Measurements from ENCODE around the gene ATP5F1C. TPM values are rescaled to one million over a fixed set of nuclear protein-coding genes. Genes with fewer than 3 reads are reported as not detected.

Gene ATP5F1C
- total RNA-seq, 1 experiment from 2014 or later = 280 TPM

GRCh38 chr10:7832060-7832459 lies 44.1 kb downstream of the ATP5F1C start:
- Histone ChIP-seq H3K79me1 (ENCODE audit: insufficient read depth, low read depth, low read length, poor library complexity, severe bottlenecking) (no peaks in the 10 kb centered on the region), H4K8ac (replicated peaks; ENCODE audit: insufficient read length, low read depth, low read length) (no peak overlapping the region), H2BK12ac (ENCODE audit: insufficient read length, low read depth, low read length) (no peak overlapping the region), H3K56ac (ENCODE audit: insufficient read length, low read depth, low read length) (no peak overlapping the region), H4K20me1 (ENCODE audit: control insufficient read depth, insufficient read depth, insufficient read length) (no peaks in the 10 kb centered on the region), H2AFZ (ENCODE audit: low read length) (no peak overlapping the region), H2BK120ac (ENCODE audit: low read depth, low read length, poor library complexity, severe bottlenecking) (no peak overlapping the region), H3K79me2 (ENCODE audit: insufficient read depth, low read length) (no peaks in the 10 kb centered on the region; the same call in 1 of the 2 replicates), H3K23ac (ENCODE audit: insufficient read length, low read depth, low read length) (no peak overlapping the region), H3K14ac (ENCODE audit: insufficient read depth, low read length) (no peak overlapping the region), H3T11ph (ENCODE audit: low read length) (no peak overlapping the region), H3K23me2 (ENCODE audit: insufficient read length, low read depth, low read length, poor library complexity, severe bottlenecking) (no peaks in the 10 kb centered on the region), H2BK5ac (ENCODE audit: insufficient read length, low read length) (no peak overlapping the region), H3K4me1 (ENCODE audit: insufficient read depth, low read length) (peaks cover 2% of the 10 kb centered on the region; the same call in 1 of the 2 replicates), H4K5ac (ENCODE audit: insufficient read length, low read depth, low read length) (no peak overlapping the region), H2AK5ac (ENCODE audit: insufficient read length, low read length) (no peak overlapping the region), H3K27me3 (ENCODE audit: insufficient read depth, low read length) (no peaks in the 10 kb centered on the region), H3K18ac (ENCODE audit: insufficient read length, low read depth, low read length) (no peak overlapping the region), H3K9ac (ENCODE audit: extremely low read depth, insufficient read length, low read length) (no peak overlapping the region), H2BK15ac (ENCODE audit: low read depth, low read length) (no peak overlapping the region), H3K27ac (ENCODE audit: insufficient read length, low read depth, low read length) (no peak overlapping the region), H4K91ac (ENCODE audit: insufficient read length, low read depth, low read length) (no peak overlapping the region), H3K4ac (ENCODE audit: low read depth, low read length) (no peak overlapping the region), H3K9me3 (ENCODE audit: control insufficient read depth, low read depth, low read length) (no peaks in the 10 kb centered on the region), H3K4me2 (ENCODE audit: insufficient read depth, insufficient read length, low read length) (no peak overlapping the region), H2BK20ac (ENCODE audit: low read depth, low read length, poor library complexity, severe bottlenecking) (no peak overlapping the region)
- Mint-ChIP-seq H3K27me3 (ENCODE audit: low read depth) (no peaks in the 10 kb centered on the region), H3K4me3 (no peak overlapping the region), H3K9me3 (no peaks in the 10 kb centered on the region), H3K27ac (no peak overlapping the region), H3K4me1 (peaks cover 8% of the 10 kb centered on the region in 2 experiments), H3K36me3 (ENCODE audit: insufficient read depth in 1 of 3, low read depth in 3 of 3) (peaks cover under 1 to 15% (median 7%) of the 10 kb centered on the region in 3 experiments; a peak in 6 of 7 replicates)
- WGBS (ENCODE audit: extremely low coverage, insufficient read length, low lambda C conversion rate) = no CpG with 5 or more reads among the region's 1 CpG
- DNase-seq = no peak
- no peak for TF ChIP-seq CTCF (conservative IDR thresholded peaks at IDR 0.05)

Measured in H9 (cell line).